Measurements from ENCODE around the gene JAZF1.
A peak's percentile ranks its signal among the peaks of the same experiment; 100 is the strongest.
"Not testable (repeated sequence)": the region's sequence is repeated elsewhere in the genome, so short reads cannot be mapped to it uniquely, and the experiment has no call there.

Gene JAZF1

DNA sequence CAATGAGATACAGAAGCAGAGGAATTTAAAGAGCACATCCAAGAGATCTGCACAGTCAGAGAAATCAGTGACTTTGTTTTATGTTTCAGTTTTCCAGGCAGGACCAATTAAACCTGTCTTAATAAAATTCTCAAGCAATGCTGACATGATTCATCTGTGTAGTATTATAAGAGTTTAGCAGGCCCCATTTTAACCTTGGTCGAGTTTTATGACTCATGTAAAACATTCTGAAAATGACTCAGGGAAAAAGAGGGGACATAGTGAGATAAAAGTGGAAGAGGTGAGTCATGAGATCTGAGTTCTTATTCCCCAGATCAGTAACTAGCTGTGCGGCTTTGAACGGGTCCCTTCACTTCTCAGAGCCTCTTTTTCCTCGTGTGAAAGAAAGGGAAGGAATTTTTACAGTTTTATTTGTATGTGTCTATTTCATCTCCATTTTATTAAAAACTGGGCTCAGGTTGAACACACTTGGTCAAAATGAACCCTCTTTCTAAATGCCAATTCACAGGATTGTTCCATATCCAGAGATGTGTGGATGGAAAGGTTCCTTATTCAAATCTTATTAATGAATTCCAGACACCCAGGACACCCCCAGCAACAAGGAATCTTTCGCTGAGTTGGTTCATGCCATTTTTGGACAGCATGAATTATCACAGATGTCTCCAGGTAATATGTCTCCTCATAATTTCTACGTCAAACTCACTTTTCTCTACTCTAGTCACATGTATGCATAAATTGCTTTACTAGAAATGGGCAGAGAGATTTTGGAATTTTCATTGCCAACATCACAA lies 143.2 kb downstream of the JAZF1 start:
- DNase-seq, result peak in 6 of 42 donors; percentile 11 to 55 (median 30)
- intact Hi-C loops (cut with DNase I), result no loop called here

DNA sequence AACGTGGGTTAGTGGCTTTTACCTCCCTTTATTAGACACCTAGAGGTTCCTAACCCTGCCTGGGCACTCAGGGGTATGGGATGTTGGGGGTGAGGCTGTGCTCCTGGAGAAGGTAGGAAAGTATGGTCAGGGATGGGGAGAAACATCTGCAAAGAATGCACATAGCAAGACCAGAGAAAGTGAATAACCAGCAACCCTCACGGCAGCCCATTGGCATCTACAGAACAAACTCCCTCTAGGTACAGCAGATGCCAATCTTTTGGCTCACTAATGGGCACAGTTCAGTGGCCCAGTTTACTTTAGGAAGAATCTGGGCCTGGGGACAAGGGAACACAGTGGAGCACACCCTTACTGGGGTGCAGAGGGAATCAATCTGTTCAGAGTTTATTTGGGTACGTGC lies 143.9 kb downstream of the JAZF1 start:
- intact Hi-C loops (cut with DNase I), result no loop called here

DNA sequence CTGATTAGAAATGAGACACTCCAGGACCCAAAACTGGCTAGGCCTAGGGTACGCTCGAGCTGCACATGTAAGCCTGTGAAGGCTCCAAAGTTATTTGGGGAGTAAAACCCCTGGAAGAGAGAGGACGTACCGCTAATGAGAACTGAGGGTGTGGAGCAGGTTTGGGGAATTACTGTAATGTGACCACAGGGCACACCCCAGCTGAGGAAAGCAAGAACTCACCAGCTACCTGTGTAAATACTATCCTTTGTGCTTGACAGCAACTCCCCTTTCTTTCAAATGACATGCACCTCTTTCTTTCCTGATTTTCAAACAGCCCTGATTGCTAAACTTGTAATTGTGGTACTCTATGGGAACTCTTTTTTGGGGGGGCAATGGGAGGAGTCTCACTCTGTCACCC lies 147.2 kb downstream of the JAZF1 start:
- DNase-seq, result no peak
- intact Hi-C loops (cut with DNase I), result no loop called here

More for the DNA sequence above, 143.9 kb downstream of the JAZF1 start:
- no peak for DNase-seq

DNA sequence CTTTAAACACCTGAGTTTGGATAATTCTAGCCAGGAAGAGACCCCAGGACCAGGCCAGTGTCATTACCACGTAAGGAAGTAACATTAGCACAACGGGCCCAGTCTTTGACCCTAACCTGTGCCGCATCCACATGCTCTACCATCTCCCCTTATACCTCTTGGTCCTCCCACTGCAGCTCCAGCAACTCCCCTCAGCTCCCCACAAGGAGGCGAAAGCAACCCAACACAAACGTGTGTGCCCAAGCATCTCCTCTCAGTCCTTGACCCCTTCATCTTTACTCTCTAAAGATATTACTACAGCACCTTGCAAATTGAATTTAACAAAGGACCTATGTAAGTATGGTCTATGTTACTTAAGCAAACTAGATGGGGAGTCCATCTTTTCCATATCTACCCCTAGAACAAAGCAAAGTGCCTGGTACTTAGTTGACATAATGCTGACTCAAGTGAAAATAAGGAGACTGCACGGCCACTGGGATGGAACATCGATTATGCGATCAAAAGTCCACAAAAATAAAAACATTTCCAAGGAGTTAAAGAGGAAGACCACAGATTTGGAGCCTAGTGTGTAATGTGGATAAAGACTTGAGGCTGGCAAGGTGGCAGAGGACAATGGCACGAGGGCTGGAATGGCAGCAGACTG lies 147.7 kb downstream of the JAZF1 start:
- intact Hi-C loops (cut with DNase I), result no loop called here
- DNase-seq, result no peak

DNA sequence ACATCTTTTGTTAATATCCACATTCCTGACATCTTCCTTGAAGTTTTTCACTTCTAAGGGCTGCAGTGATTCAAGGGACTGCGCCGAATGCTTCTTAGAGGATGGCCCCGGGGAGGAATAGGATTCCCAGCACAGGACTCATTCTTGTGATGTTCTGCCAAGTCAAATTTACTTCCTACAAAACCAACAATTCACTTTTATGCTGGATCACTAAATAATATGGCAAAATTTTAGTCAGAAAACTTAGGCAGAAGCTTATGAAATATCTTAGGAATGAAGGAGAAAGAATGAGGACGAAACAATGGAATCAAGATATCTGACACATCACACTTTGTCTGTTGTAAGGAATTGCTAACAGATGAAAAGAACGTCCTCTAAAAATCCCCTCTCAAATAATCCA lies 151.5 kb downstream of the JAZF1 start:
- intact Hi-C loops (cut with DNase I), result no loop called here
- no peak for DNase-seq

DNA sequence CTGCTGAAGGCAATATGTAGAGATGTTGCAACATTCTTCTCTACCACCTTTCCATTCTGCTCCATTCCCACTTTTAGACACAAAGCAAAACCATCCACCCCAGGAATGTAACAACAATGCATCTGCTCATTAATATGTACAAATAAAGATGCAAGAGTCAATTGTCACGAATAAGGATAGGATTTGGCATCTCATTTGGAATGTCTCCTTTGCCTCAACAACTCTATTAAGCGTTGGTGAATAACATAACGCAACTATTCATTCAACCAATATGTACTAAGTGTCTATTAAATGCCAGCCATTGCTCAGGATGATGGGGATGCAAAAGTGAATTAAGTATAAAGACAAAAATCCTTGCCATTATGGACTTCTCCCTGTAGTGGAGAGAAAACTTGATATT lies 152.1 kb downstream of the JAZF1 start:
- intact Hi-C loops (cut with DNase I), result no loop called here
- DNase-seq, result no peak

DNA sequence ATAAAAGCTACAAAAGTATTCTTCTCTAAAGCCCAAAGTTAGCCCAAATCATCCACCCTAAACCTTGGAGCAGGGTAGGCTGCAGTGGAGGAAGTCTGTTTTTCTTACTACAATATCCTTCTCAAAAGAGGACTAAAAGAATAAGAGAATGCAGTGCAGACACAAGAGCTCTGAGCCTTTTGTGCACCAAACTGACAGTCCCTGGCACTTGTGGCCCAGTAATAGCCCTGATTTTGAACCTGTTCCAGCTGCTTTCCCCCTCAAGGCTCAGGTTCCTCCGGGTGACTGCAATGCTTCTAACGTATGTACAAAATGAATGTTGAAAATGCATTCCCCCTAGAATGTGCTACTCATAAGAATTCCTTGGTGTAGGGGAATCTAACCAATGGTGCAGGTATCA lies 154.4 kb downstream of the JAZF1 start:
- intact Hi-C loops (cut with DNase I), result no loop called here
- DNase-seq, result no peak

DNA sequence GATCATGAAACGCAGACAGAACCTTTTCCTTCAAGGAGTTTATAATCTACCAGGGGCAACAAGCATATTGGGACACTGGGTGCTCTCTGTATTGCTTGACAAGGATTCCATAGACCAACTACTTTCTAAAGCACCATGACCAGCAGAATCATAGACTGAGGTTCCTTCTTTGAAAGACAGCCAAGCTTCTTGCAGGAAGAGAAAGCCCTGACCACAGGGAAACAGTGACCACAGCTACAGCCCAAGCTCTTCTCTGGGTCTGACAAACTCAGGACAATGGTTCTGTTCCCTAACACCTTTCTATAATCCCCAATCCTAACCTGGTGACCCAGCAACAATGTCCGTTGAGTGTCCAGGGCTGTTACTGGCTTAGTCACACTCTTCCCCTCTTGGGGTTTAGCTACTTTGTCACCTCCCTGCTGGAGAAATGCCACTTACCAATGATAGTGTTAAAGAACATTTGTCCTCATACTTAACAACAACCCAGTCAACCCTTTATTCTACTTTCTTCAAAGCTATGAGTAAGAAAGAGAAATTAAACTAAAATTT lies 155.7 kb downstream of the JAZF1 start:
- intact Hi-C loops (cut with DNase I), result no loop called here
- no peak for DNase-seq

DNA sequence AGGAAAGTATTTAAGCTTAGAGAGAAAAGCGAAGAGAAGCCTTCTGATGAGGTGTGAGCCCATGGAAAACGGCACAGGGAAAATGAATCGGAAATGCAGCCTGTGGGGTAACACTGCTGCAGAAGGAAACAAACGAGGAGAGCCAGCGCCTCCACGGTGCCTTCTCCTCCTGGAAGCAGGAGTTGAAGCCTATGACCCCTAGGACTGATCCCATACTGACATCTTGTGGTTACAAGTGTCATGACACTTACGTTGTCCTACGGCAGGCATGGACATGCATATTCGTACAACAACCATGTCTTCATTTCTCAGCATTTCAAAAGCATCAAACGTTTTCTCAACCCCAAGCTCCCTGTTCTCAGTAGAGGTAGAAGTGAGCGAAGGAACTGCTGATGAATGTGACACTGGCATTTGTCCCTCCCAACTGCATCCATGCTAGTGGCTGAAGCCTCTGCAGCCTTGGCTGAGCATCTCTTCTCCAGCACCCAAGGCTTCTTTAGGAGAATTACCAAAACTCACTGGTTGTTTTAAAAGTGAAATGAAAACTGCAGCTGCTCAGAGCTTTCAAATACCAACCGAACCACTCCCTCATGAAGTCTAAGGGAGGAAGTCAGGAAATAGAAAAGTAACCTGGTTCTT lies 160.2 kb downstream of the JAZF1 start:
- peak; percentile 56 to 92 (median 76) for DNase-seq
- intact Hi-C loops (cut with DNase I), result no loop called here

DNA sequence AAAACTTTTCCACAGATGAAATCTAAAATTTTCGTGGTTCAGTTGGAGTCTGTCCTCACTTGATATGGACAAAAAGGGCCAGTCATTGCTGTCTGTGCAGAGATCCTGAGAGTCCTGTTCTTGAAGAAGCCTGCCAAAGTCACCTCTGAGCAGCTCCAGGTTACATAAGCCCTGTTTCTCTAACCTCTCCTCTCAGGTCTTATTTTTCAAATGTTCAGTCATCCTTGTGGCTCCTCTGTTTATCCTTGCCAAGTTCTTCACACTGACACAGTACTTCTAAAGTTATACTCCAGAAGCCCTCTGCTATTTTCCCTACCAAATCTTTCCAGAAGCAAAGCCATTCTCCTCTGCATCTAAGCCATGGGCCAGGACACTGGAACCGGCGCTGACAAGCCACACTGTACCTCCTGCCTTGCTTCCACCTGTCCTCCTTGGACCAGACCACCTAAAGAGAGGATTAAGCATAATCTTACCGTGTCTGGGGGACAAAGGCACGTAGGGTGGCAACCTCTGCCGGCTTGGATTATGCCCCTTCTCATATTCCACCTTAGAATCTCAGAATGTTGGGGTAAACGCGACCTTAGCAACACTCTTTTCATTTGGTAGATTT lies 161.6 kb downstream of the JAZF1 start:
- no peak for DNase-seq
- intact Hi-C loops (cut with DNase I), result no loop called here

DNA sequence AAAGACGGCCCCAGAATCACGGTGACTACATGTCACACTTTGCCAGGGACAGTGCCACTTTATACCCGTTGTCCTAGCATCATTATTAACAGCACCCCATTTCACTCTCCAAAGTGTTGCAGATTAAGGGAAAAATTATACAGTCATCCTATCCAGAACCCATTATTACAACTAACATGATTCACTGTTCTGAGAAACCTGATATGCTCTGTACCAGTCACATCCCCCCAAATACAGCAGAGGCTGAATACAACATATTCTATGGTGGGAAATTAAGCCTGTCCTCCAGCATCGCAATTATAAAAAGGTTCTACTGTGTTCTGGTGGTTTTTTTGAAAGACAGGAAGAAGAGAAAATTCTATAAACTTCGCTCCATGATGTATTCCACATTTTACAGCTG lies 162.1 kb downstream of the JAZF1 start:
- DNase-seq, result no peak
- intact Hi-C loops (cut with DNase I), result no loop called here

DNA sequence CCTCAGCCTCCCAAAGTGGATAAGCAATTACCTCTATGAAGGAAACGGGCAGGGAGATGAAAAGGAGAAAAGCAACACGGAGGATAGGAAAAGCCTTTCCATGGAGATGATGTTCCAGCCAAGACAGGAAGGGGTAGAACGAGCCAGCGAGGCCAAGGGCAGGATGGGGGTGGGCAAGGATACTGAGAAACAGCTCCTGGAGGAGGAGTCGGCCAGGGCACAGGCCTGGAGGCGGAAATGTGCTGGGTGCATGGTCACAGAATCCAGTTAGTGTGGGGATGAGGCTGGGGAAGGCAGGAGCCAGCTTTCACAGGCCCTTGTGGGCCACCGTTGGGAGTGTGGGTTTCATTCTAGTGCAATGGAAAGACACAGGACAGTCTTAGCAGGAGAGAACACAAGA lies 162.6 kb downstream of the JAZF1 start:
- intact Hi-C loops (cut with DNase I), result no loop called here
- no peak for DNase-seq

DNA sequence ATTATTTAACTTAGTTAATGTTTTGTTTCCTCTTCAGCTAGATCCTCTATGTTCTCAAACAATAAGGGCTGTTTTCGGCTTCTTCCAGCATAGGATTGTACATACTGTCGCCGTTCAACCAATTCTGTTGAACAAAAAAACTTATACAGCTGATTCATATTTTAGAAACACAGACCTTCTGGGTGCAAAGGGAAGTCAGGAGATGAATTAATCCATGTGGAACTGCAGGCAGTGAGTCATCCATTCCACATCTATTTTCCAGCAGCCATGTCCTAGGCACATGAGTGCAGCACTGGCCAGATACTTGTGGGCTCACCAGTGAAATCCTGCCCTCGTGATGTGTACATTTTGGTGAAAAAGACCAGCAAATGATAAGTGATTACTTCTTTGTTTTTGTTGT lies 163.2 kb downstream of the JAZF1 start:
- no peak for DNase-seq
- intact Hi-C loops (cut with DNase I), result no loop called here

DNA sequence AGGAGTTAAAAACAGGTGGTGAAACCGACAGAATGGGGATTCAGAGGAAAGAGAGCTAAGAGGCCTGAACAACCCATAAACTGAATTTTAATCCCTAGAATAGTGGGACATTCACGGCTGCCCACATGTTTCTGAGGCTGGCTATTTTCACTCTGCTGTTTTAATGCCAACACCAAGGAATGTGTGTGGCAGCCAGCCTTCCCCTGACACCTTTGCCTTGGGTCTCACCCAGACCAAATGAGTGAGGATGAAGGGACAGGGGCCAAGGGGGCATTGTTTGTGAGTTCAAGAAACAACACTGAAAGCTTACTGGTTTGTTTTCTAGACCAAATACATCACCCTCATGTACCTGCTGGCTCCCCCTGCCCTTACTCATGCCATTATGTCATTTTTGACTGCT lies 164.3 kb downstream of the JAZF1 start:
- intact Hi-C loops (cut with DNase I), result no loop called here

DNA sequence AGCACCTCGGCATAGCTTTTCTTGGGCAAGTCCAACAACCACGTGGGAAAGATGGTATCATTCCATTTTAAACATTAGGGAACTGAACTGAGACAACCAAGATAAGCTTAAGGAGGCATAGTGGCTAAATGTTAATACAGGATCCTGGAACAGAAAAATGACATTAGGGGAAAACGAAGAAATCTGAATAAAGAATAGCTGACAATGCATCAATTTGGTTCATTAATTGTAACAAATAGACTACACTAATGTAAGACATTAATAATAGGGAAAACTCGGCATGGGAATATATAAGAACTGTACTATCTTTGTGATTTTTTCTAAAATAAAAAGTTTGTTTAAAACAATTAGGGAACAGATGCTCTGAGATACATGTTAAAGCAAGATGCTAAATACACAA lies 165.4 kb downstream of the JAZF1 start:
- intact Hi-C loops (cut with DNase I), result no loop called here
- DNase-seq, result no peak

More for the DNA sequence above, 164.3 kb downstream of the JAZF1 start:
- no peak for DNase-seq

DNA sequence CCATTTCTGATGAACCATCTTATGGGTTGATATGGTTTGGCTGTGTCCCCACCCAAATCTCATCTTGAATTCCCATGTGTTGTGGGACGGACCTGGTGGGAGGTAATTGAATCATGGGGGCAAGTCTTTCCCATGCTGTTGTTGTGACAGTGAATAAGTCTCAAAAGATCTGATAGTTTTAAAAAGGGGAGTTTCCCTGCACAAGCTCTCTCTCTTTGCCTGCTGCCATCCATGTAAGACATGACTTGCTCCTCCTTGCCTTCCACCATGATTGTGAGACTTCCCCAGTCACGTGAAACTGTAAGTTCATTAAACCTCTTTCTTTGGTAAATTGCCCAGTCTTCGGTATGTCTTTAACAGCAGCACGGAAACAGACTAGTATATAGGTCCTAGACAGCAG lies 166.3 kb downstream of the JAZF1 start:
- DNase-seq; intact Hi-C loops (cut with DNase I): not testable (repeated sequence)

DNA sequence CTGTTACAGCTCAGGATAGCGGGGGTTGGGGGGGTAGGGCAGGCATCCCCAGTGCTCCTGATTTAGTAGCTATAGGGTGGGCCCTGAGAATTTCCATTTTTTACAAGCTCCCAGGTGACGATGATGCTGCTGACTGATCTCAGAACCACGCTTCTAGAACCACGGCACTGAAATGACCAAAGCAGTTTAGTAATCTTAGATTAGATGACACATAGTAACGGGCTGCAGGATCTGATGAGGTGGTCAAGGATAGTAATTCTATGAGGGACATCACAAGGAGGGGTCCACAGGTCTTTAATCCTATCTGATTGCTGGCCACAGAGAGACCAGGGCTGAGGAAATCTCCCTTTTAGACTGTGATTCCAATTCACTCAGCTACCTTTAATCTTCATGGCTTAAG lies 167.2 kb downstream of the JAZF1 start:
- intact Hi-C loops (cut with DNase I), result no loop called here
- no peak for DNase-seq

DNA sequence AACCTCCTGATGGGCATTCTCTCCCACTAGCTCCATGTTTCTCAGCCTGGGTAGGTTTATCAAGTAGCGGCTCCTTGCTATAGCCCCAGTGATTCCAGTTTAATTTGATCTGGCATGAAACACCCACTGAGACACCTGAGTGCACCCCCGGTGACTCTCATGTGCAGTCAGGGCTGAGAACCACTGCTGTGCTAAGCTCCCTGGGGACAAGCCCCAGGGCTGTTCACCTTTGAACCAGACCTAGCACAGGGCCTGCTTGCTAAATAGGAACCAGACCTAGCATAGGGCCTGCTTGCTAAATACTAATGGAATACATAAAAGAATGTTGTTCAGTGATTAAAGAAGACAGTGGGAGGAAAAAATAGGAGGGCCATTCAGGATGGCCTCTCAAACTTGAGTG lies 167.6 kb downstream of the JAZF1 start:
- DNase-seq, result no peak
- intact Hi-C loops (cut with DNase I), result no loop called here

DNA sequence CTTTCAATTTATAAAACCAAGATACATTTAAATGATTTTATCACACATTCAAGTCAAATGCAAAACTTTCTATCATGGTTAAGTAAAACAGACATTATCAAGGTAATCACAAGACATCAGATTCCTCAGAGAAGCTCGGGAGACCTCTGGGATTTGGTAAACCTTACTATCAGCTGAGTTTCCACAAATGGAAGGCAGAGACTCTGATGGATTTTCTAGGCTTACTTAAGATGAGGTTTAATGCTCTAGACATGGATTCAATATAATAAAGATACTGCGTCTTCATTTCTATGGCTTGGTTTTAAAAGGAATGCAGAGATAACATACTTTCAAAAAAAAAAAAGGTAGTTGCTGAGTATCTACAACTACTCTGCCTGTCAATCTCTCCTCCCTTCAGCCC lies 171.7 kb downstream of the JAZF1 start:
- intact Hi-C loops (cut with DNase I), result no loop called here

DNA sequence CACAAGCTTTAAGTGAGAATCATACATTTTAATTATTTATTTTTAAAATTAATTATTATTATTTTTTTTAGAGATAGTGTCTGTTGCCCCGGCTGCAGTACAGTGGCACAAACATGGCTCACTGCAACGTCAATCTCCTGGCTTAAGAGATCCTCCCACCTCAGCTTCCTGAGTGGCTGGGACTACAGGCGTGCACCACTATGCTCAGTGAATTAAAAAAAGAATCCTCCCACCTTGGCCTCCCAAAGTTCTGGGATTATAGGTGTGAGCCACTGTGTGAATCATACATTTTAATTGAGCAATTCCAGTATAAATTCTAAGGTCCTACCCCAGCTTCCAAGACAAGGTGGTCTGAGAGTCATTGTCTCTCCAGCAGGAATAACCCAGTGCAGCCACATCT lies 172.4 kb downstream of the JAZF1 start:
- peak in 29 of 42 donors; percentile 24 to 87 (median 44) for DNase-seq
- intact Hi-C loops (cut with DNase I), result no loop called here

More for the DNA sequence above, 171.7 kb downstream of the JAZF1 start:
- DNase-seq, result no peak
